ENCODE data around the gene BATF.

BATF gene

DNA sequence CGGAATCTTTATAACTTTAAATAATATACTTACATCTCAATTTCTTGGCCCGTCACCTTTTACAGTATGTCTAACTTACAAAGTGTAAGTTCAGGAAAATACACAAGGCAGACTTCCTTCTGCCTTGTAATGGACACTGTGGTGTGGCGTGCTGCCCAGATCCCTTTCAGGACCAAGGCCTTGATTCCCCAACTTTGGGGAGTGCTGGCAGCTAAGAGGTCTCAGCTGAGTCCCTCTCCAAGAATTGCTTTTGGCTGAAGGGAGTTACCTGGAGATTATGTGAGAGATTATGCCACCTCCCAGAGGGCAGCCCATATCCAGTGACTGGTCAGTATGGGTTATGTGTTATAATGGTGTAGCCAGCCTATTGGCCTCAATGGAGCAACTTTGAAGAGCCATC, 21.2 kb upstream of the BATF start:
- DNase-seq (ENCODE audit: low read depth), result no peak

DNA sequence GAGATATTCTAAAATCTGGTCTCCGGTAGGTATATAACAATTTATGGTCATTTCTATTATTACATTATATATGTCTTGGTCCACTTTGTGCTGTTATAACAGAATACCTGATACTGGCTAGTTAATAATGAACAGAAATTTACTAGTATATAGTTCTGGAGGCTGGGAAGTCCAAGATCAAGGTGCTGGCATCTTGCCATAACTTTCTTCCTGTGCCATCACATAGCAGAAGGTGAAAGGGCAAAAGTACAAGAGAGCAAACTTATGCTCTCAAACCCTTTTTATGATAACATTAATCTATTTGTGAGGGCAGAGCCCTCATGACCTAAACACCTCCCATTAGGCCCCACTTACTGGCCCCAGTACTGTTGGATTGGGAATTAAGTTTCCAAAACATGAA, 17.9 kb upstream of the BATF start:
- no peak for DNase-seq (ENCODE audit: low read depth)

DNA sequence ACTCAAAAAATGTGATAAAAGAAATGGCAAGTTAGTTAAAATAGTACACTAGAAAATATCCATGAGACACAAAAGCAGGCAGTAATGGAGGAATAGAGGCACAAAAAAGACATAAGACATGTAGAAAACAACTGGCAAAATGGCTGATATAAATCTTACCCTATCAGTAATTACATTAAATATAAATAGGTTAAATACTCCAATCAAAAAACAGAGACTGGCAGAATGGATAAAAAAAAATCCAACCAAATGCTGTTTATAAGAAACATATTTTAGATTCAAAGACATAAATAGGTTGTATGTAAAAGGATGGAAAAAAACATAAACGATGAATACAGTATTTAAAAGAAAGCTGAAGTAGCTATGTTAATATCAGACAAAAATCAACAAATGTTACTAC, 15.3 kb upstream of the BATF start:
- no peak for DNase-seq (ENCODE audit: low read depth)

DNA sequence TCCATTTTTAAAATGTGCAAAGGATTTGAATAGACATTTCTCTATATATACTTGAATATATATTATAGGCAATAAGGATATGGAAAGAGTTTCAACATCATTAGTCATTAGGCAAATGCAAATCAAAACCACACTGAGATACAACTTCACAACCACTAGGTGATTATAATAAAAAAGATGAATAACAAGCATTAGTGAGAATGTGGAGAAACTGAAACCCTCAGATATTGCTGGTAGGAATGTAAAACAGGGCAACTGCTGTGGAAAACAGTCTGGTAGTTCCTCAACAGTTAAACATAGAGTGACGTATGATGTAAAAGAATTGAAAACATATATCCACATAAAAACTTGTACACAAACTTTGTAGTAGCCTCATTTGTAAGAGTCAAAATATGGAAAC, 11.7 kb upstream of the BATF start:
- no peak for DNase-seq (ENCODE audit: low read depth)

DNA sequence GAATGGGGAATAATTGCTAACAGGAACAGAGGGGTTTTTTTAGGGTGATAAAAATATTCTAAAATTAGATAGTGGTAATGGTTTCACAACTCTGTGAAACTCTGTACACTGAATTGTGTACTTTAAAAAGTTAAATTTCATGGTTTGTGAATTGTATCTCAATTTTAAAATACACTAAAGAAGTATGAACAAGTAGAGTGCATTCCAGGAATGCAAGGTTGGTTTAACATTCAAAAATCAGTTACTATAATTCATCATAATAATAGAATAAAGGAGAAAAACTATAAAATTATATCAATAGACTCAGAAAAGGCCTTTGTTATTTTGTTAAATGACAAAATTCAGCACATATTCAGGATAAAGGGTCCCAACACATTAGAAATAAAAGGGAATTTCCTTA, 11.1 kb upstream of the BATF start:
- DNase-seq (ENCODE audit: low read depth), result no peak

DNA sequence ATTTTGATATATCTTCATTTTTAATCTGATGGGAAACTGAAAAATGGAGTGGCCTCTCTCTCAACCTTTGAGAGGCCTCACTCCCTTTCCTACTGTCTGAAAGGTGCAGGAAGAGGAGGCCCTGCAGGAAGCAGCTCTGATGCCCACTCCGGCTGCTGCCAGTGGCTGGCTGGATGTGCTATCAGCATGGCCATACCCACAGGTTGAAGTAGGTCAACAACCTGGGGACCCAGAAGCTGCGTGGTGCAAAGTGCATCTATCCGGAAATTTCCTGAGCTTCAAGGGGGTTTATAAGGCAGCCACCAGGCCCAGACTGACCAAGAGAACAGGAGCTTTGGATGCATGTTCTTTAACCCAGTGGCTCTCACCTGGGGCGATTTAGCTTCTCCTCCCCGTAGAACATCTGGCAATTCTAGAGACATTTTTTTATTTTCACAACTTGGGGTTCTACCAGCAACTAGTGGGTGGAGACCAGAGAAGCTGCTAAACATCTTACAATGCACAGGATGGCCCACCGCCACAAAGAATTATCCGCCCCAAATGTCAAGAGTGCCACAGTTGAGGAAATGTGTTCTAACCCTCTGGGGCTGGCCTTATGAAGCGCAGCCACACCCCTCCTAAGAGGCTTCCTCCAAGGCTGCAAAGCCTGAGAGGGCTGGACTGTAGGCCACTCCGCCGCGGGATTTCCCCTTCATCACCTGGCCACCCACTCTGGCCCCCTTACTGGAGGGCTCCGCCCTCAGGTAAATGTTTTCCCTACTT, 8.2 kb upstream of the BATF start:
- no peak for DNase-seq (ENCODE audit: low read depth)

DNA sequence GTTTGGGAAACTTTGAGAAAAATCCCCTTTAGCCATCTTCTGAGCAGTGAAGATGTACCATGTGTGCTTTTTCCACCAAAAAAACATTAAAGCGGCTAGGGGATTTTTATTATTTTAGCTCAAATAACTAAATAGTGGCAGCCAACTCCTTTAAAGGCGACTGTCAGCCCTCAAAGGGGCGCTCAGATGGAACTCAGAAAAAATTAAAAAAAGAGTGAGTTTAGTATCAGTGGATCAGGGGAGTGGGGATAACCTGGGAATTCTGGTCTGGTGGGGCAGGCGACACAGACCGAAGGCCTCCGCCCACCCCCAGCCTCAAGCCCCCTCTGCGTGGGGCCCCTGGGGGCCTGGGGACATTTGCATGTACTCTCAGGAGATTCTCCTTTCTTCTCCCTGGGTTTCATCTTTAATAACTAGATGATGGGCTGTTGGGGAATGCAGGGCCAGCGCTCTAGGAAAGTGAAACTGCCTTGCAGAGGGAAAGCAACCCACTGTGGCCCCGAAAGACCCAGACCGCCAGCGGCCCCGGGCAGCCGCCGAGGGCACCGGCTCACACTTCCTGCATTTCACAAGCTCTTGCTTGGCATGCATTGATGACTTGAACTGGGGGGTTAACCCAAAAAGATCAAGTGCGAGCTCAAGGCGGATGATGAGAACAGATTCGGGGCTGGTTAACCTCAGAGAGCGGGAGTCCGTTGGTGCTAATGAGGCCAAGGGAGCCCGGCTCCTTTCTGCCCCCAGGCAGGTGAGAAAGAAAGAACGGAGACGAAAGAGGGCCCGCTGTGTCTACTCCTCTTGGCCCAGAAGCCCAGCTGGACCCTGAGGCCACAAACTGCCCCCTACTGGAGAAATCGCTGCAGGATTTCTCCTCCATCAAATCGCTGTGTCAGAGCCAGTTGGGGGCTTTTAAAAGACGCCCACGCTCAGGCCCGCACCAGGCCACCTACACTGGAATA, 7.3 kb upstream of the BATF start:
- DNase-seq (ENCODE audit: low read depth), result no peak

DNA sequence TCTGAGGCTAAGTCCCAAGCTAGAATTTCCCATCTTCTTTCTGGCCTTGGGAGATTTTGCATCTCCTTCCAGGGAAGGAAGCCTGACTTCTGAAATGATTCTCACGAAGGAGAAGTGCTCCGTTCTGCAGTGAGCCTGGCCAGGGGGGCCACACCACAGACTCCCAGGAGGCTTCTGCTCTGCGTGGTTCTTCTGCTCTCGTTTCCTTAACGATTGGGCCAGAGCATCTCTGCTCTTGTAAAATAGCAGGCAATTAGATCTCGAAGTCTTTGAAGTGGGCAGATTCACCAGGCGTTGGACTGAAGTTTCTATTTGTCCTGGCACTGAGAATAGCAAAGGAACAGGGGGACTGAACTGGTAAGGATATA, 6.7 kb upstream of the BATF start:
- no peak for DNase-seq (ENCODE audit: low read depth)

DNA sequence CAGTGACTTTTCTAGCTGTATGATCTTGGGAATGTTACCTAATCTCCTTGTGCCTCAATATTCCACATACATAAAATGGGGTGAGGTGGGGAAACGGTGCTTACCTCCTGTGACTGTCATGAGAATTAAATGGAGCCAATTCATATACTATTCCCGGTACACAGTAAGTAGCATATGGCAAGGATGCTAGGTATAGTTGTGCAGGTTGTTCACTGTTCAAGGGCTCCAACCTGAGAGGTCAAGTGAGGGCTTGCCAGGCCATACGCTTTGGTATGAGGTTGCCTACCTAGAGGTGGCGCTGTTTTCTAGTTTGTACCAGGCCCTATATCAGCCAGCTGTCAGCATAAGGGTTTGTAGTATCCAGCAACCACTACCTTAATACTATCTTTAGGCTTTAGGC, 3.6 kb upstream of the BATF start:
- DNase-seq (ENCODE audit: low read depth), result no peak

DNA sequence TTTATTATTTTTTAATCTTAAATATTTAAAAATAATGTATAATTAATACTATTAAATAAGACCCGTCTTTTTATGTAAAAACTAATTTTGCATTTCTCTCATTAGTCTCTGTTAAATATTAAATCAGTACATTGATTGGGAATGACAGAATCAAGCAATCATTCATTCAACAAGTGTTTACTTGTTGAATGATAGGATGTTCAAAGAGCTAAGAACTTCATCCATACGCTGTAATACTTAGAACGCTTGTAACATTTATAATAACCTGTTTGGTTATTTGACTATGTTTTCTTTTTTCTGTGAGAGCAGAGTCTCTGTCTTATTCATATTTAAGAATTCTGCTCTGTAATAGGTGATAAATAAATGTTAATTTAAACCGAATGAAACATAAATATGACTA, 2.9 kb upstream of the BATF start:
- DNase-seq (ENCODE audit: low read depth), result no peak

DNA sequence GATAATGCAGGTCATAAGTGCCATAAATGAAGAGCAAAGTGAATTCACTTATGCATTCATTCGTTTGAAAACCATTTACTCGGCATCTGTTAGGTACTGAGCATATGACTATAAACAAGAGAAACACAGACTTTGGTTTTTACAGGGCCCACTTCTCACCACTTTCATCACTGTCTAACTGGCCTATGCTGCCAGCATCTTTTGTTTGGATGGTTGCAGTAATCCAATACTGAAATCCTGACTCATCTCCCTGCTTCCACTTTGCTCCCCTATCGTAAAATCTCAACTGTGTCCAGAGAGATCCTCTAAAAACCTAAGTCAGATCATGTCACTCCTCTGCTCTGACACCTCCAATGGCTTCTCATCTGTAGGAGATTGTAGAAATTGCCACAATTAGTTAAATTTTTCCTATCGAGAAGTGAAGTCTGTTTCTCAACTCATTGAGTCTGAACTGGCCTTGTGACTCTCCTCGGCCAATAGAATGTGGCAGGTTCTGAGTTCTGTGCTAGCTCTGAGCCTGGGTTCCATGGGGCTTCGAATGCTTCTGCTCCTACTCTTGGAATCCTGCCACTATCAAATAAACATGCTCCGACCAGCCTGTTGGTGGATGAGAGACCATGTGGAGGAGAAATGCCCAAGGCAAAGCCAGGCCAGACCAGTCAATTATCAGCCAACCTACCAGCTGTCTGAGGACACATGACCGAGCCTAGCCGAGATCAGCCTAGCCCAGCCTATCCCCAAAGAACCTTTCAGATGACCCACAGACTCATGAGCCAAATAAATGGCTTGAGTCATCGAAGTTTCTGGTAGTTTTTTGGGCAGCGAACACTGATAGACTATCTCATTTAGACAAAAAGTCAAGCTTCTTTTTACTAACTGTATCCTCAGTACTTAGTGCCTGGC, 2.2 kb upstream of the BATF start:
- DNase-seq (ENCODE audit: low read depth), result no peak

DNA sequence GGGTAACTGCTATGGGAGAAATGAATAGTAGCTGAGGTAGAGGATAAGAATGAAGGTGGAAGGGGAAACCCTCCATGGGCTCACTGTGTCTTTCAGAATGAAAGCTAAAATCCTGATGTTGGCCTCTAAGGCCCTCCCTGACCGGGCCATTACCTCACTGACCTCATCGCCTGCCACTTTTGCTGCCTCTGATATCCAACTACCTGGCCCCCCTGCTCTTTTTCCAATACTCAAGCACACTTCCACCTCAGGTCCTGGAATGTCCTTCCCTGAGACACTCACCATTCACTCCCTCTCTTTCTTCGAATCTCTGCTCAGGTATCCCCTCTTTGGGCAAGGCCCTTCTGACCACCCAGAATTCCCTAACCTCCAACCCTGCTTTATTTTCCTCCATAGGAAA, 1.4 kb upstream of the BATF start:
- no peak for DNase-seq (ENCODE audit: low read depth)

DNA sequence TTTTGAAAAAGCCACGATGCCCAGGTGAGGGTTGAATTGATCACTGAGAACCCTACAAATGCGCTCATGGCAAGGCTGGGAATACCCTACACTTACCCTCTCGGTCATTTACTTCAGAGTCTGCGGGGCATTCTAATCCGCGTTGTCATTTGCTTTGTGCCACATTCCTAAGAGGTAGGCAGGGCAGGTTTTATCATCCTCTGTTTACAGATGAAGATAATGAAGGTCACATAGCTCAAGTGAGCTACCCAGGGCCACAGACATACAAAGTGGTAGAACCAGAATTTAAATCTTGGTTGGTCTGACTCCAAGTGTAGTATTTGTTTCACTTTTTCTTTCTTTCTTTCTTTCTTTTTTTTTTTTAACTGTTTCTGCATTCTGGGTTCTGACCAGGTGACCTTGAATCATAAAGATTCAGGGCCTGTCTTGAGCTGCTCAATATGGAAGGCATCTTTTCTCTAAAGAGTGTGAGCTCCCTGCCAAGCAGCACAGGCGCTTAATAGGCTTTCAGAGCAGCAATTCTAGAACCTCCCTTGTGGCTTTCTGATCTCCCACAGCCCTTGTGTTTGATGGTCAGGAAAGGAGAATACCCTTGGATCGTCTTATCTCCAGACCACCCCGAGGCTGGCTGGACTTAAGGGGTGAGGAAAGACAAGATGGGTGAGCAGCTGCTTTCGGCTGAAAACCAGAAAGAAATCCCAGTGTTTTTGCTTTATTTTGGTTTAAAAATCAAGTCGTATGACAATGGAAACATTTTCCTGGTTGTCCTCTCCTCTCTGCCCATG, 662 bp upstream of the BATF start:
- no peak for DNase-seq (ENCODE audit: low read depth)

DNA sequence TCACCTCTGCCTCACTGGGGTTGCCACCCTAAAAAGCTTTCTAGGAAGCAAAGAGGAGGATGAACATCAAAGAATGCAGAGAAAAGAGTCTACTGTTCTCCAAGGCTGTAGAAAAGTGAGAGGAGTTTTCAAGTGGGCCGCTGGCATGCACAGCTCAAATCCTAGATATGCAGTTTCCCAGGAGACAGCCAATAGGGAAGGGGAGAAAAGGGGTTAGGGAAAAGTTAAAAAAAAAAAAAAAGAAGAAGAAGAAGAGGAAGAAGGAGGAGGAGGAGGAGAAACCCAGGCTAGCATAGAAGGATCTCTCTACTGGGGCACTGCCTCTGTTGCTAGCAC, 682 bp downstream of the BATF start:
- DNase-seq (ENCODE audit: low read depth), result no peak

DNA sequence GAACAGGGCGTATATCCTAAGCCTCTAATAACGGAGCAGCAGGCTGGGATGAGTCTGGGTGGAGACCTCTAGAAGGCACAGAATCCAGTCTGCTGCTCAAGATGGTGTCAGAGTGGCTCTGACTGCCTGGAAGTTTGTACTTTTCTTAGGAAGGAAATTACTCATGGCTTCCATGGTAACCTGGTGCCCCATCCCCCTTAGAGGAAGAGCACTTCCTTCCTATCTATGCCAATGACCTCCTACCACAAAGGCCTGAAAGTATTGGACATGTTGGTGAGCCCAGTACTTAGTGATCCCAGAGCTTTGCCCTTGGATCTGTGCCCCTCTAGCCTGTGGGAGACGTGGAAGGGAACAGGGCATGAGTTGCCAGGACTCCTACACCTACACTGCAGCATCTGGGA, 1.5 kb downstream of the BATF start:
- no peak for DNase-seq (ENCODE audit: low read depth)

DNA sequence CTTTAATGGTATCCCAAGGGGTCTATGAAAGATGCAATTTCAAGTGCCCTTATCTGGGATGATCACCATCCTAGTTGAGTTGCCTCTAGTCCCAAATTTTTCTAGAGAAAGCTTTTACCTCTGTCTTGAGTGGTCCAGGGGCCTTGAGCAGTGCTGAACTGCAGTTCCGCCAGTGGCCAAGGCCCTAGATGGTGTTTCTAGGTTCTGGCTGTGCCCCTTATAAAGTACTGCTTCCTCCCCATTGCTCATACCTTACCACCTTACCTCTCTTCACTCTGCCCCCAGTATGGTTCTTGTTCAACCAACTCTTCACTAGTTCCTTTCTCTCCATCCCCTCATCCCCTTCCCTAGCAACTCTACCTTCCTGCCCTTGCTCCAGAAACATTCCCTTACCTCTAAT, 3.7 kb downstream of the BATF start:
- DNase-seq (ENCODE audit: low read depth), result no peak

DNA sequence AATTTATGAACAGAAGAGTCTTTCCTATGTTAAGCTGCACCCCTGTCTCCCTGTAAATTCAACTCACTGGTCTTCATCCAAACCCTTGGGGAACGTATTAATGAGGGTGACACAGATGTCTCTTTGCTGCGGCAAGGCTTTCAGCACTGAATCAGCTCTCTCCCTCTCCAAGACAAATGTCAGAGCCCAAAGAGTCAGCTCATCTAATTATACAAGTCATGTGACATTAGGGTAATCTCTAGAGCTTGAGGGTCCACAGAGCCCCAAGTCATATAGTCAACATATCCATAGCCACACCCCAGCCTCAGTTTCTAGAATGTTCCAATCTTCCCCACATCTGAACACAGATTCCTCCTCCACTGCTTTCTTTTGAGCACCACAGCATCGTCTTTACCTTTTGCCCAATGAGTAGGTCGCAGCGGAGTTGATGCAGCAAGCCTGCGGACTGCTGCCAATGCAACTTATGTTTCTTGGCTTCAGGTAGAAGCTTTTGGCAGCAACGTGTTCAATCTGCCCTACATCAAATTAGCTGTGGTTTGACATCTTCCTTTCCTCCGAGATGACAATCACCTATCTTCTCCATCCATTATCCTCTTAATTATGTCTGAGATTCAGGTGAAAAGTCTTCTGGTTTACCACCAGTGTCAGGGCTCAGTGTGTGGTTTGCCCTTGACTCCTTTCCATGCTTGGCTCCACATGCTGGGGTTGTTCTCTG, 5.3 kb downstream of the BATF start:
- DNase-seq (ENCODE audit: low read depth), result no peak

DNA sequence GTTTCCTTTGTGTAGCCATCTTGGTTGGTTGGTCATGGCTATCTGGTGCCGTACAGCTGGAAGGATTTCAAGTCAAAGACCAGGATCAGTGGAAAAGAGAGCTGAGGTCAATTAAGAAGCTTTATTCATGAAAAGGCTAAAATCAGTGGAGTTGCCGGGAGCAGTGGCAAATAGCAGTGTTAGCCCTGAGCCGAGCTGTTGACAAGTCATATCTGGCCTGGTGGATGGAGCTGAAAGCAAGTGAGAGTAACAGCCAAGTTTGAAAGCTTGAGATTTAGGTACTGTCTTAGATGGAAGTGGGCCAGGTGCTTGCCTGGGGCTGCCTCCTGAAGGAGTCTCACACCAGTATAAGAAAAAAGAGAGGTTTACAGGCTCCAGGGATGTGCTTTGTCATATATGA, 9.0 kb downstream of the BATF start:
- DNase-seq (ENCODE audit: low read depth), result no peak

DNA sequence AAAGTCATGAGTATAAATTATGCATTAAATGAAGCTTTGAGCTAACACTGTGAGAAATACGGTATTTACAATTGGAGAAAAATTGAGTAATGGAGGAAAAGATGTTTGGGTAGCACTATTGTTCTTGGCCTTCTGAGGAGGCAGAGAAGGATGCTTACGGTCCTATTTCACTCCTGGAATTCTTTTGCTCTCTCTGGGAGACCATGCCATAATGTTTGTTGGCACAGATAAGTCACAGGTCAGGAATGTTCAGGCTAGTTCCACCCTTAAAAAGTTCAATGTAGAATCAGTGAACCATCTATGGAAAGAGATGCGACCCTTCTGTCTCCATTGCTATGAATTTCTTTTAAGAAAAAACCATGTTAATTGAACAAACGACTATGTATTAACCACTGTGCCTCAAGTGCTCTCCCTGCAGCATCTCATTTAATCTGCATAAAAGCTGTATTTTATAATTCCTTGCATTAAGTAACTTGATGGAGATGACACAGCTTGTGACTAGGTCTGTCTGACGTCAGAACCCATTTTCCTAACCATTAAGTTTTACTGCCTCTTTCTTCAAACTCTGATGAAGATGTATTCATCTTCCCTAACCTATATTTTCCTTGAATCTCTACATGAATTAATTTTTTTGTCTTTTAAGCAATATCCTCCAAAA, 9.5 kb downstream of the BATF start:
- DNase-seq (ENCODE audit: low read depth), result no peak

DNA sequence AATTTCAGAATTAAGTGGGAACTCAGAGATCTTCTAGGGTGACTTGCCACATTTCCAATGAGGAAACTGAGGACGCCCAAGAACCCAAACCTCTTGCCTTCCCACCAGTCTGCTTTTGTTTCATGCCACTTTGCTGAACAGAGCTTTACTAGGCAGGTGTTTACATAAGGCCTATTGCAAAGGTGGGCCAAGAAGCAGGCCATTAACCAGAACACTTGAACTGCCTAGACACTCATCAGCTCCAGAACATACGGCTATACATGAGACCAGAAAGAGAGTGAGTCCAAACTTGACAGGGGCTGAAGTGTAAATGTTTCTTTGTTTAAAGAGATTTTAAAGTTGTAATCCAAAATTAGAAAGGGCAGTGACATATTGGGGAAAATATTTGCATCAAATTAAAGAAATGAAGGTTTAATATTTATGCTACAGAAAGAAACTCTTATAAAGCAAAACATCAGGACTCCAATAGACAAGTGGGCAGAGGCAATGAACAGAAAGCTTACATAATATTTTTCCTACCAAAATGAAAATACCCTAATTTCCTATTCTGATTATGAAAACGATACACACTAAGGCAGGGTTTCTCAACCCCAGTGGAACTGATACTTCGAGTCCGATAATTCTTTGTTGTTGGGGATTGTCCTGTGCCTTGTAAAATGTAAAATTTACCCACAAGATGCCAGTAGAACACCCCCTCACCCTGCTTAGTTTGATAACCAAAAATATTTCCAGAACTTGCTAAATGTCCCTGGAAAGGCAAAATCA, 11.7 kb downstream of the BATF start:
- no peak for DNase-seq (ENCODE audit: low read depth)
